Ishikawa (cell line): ENCODE measurements around the gene DNAJB13.

ENCODE experiments used
- CEBPB ChIP-seq: IDR thresholded peaks from 2 replicates; pipeline ENCODE4 v1.6.1; 2012
- NFIC ChIP-seq: IDR thresholded peaks from 2 replicates; pipeline ENCODE4 v1.6.1; 2012
- RAD21 ChIP-seq: IDR thresholded peaks from 2 replicates; pipeline ENCODE4 v1.6.1; 2012; ENCODE audit warnings: low read depth
- TAF1 ChIP-seq: IDR thresholded peaks from 2 replicates; pipeline ENCODE4 v1.6.1; 2012; ENCODE audit warnings: low read depth, mild to moderate bottlenecking
- YY1 ChIP-seq: IDR thresholded peaks from 2 replicates; pipeline ENCODE4 v1.6.1; 2012; ENCODE audit warnings: low read depth
- TF ChIP-seq, protein P1 (sequence below): IDR thresholded peaks from 2 replicates; pipeline ENCODE4 v1.6.1; 2012
- TF ChIP-seq, protein P2 (sequence below): IDR thresholded peaks from 2 replicates; pipeline ENCODE4 v1.6.1; 2012; ENCODE audit warnings: low read depth, mild to moderate bottlenecking
- TF ChIP-seq, protein P3 (sequence below): IDR thresholded peaks from 2 replicates; pipeline ENCODE4 v1.6.1; 2012

DNA sequence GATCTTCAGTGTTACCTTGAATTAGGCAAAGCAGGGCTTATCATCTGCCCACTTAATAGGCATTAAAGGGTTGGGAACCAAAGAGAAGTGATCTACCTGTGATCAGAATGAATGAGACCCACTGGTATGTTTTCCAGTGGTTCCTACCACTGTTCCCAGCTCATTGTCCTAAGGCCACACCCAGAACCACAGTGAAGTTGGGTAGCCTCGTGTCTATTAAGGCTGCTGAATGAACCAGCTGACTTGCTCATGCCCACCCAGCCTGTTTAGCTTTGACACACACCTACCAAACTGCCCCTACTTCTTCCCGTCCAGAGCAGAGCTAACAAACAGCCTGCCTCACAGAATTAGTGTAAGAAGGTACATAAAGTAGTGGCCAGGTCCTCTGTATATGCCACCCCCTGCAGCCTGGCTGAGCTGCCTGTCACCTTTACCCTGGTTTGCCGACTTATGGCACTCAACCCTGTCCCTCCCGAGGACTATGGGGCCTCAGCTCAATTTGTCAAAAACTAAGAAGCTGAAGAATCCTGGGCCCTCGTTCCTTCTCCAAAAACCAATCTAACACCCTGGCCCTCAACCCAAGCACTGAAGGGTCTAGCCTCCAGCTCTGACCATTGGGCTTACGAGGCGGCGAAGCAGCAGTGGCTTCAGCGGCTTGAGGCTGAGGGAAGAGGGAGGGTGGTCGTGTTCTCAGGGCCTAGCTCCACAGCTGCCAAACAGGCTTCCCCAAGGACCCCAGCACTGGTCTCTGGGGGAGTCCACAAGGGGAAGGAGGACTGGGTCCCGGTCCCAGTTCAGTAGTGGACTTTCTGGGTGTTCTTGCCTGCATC, 22.0 kb downstream of the DNAJB13 start:
- TF ChIP-seq, protein P1, sequence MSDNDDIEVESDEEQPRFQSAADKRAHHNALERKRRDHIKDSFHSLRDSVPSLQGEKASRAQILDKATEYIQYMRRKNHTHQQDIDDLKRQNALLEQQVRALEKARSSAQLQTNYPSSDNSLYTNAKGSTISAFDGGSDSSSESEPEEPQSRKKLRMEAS = no peak
- TF ChIP-seq RAD21 = no peak
- TF ChIP-seq NFIC = no peak
- TF ChIP-seq, protein P2, sequence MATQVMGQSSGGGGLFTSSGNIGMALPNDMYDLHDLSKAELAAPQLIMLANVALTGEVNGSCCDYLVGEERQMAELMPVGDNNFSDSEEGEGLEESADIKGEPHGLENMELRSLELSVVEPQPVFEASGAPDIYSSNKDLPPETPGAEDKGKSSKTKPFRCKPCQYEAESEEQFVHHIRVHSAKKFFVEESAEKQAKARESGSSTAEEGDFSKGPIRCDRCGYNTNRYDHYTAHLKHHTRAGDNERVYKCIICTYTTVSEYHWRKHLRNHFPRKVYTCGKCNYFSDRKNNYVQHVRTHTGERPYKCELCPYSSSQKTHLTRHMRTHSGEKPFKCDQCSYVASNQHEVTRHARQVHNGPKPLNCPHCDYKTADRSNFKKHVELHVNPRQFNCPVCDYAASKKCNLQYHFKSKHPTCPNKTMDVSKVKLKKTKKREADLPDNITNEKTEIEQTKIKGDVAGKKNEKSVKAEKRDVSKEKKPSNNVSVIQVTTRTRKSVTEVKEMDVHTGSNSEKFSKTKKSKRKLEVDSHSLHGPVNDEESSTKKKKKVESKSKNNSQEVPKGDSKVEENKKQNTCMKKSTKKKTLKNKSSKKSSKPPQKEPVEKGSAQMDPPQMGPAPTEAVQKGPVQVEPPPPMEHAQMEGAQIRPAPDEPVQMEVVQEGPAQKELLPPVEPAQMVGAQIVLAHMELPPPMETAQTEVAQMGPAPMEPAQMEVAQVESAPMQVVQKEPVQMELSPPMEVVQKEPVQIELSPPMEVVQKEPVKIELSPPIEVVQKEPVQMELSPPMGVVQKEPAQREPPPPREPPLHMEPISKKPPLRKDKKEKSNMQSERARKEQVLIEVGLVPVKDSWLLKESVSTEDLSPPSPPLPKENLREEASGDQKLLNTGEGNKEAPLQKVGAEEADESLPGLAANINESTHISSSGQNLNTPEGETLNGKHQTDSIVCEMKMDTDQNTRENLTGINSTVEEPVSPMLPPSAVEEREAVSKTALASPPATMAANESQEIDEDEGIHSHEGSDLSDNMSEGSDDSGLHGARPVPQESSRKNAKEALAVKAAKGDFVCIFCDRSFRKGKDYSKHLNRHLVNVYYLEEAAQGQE = no peak
- no peak for TF ChIP-seq YY1
- no peak for TF ChIP-seq TAF1
- no peak for TF ChIP-seq CEBPB
- TF ChIP-seq, protein P3, sequence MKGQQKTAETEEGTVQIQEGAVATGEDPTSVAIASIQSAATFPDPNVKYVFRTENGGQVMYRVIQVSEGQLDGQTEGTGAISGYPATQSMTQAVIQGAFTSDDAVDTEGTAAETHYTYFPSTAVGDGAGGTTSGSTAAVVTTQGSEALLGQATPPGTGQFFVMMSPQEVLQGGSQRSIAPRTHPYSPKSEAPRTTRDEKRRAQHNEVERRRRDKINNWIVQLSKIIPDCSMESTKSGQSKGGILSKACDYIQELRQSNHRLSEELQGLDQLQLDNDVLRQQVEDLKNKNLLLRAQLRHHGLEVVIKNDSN = no peak
